Stimulated activated CD4-positive, alpha-beta T cell treated with anti-CD3 and anti-CD28 coated beads, TNF-alpha, amount 100 ng/mL, for 4 hours (primary cell): ENCODE data around the gene FAM25A.
"Not testable (repeated sequence)": the region's sequence is repeated elsewhere in the genome, so short reads cannot be mapped to it uniquely, and the experiment has no call there.

Experiments used
- DNase-seq, 3 experiments: peaks; one replicate each; pipeline ENCODE4 v3.0.0-alpha.2; 2020; ENCODE audit warnings: low read depth in 3 of 3

FAM25A gene

GRCh38 chr10:87013528-87013927 lies 6.6 kb upstream of the FAM25A start:
- DNase-seq = not testable (repeated sequence)

- not testable (repeated sequence) for DNase-seq
These were observed 4.9 kb upstream of the FAM25A start for GRCh38 chr10:87014986-87015716.

GRCh38 chr10:87018127-87018526 lies 2.0 kb upstream of the FAM25A start:
- DNase-seq = not testable (repeated sequence)

GRCh38 chr10:87019066-87019465 lies 1.0 kb upstream of the FAM25A start:
- DNase-seq = not testable (repeated sequence)

- DNase-seq = not testable (repeated sequence)
These were observed 590 bp upstream of the FAM25A start for GRCh38 chr10:87019504-87019903.

GRCh38 chr10:87025285-87025958 lies 5.3 kb downstream of the FAM25A start:
- DNase-seq = not testable (repeated sequence)

- not testable (repeated sequence) for DNase-seq
These were observed 6.8 kb downstream of the FAM25A start for GRCh38 chr10:87026747-87027508.

GRCh38 chr10:87030419-87030818 lies 10.3 kb downstream of the FAM25A start:
- not testable (repeated sequence) for DNase-seq

- no peak for DNase-seq
These were observed 11.0 kb downstream of the FAM25A start for GRCh38 chr10:87030912-87031635.

GRCh38 chr10:87036623-87037022 lies 16.5 kb downstream of the FAM25A start:
- DNase-seq = no peak

GRCh38 chr10:87038286-87038717 lies 18.2 kb downstream of the FAM25A start:
- DNase-seq = no peak

GRCh38 chr10:87038786-87039185 lies 18.7 kb downstream of the FAM25A start:
- DNase-seq = no peak

- not testable (repeated sequence) for DNase-seq
These were observed 23.5 kb downstream of the FAM25A start for GRCh38 chr10:87043579-87043978.

- no peak for DNase-seq
These were observed 25.4 kb downstream of the FAM25A start for GRCh38 chr10:87045434-87045938.

- DNase-seq = no peak
These were observed 33.0 kb downstream of the FAM25A start for GRCh38 chr10:87053111-87053510.

GRCh38 chr10:87053577-87054181 lies 33.6 kb downstream of the FAM25A start:
- no peak for DNase-seq

- no peak for DNase-seq
These were observed 34.5 kb downstream of the FAM25A start for GRCh38 chr10:87054373-87055295.

- no peak for DNase-seq
These were observed 38.1 kb downstream of the FAM25A start for GRCh38 chr10:87058171-87058570.

- DNase-seq = no peak
These were observed 39.3 kb downstream of the FAM25A start for GRCh38 chr10:87059401-87059800.
